Kidney epithelial cell (primary cell): ENCODE measurements around the gene EMC1. TPM values are rescaled to one million over a fixed set of nuclear protein-coding genes. Genes with fewer than 3 reads are reported as not detected.
A peak's percentile ranks its signal among the peaks of the same experiment; 100 is the strongest.

ENCODE experiments used
- DNase-seq: peaks from one replicate; pipeline ENCODE4 v3.0.0-alpha.2; 2010; ENCODE audit warnings: low read depth
- H3K27me3 ChIP-seq: 2 replicates; pipeline ENCODE4 v1.6.0; 2011; ENCODE audit warnings: low read length; ENCODE audit not compliant: control insufficient read depth, insufficient read depth
- H3K36me3 ChIP-seq: 2 replicates; pipeline ENCODE4 v1.5.1; 2011; ENCODE audit warnings: low read length; ENCODE audit not compliant: control insufficient read depth, insufficient read depth
- H3K4me3 ChIP-seq: 2 replicates; pipeline ENCODE4 v1.5.1; 2011; ENCODE audit warnings: low read depth, mild to moderate bottlenecking, control low read depth, low read length
- total RNA-seq: library from RNA; depleted of rRNA; stranded (reverse); fragments of >200 nt; gene quantifications from 2 replicates; pipeline ENCODE4 v1.2.3, GENCODE V29; 2015
- TF ChIP-seq, protein P1 (sequence below): IDR thresholded peaks from 2 replicates; pipeline ENCODE4 v1.5.1; 2011; ENCODE audit warnings: mild to moderate bottlenecking, moderate library complexity, low read length, control low read depth, inconsistent platforms; ENCODE audit not compliant: insufficient read depth, poor library complexity, severe bottlenecking

EMC1 gene
- total RNA-seq, 1 donor from 2014 or later: 79.1 TPM

GRCh38 chr1:19179597-19180264 lies 71.6 kb downstream of the EMC1 start:
- DNase-seq: no peak
- Histone ChIP-seq H3K27me3 (no peaks in the 10 kb centered on the region), H3K36me3 (peaks cover 3% of the 10 kb centered on the region), H3K4me3 (no peak overlapping the region)
- TF ChIP-seq, protein P1, sequence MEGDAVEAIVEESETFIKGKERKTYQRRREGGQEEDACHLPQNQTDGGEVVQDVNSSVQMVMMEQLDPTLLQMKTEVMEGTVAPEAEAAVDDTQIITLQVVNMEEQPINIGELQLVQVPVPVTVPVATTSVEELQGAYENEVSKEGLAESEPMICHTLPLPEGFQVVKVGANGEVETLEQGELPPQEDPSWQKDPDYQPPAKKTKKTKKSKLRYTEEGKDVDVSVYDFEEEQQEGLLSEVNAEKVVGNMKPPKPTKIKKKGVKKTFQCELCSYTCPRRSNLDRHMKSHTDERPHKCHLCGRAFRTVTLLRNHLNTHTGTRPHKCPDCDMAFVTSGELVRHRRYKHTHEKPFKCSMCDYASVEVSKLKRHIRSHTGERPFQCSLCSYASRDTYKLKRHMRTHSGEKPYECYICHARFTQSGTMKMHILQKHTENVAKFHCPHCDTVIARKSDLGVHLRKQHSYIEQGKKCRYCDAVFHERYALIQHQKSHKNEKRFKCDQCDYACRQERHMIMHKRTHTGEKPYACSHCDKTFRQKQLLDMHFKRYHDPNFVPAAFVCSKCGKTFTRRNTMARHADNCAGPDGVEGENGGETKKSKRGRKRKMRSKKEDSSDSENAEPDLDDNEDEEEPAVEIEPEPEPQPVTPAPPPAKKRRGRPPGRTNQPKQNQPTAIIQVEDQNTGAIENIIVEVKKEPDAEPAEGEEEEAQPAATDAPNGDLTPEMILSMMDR: peak; percentile 21

DNA sequence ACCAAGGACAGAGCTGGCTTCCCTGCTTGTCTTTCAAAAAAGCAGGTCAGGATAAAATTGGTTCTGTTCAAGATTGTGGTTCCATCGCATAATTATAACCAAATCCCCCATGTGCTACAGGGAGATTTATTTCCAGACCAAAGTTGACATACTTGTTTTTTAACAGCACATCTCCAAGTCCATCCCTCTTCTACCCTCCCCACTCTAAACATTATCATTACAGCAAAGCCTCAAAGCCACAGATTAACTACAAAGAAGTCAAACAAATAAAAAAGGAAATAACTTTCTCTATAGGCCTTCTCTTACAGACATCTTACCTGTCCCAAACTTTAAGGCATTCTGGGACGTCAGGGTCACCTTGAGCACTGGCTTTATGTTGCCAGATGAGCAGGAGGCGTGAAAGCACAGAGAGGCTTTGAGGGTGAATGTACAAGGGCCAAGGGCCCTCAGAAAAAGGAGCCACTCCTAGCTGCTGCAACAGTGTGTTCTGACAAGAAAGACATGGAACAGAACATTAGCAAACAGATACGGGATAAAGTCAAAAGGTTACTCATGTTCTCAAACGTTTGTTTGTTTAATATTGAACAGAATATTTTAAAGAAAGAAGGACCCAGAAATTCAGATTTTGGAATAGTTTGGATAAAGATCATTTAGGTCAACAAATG lies 72.5 kb downstream of the EMC1 start:
- no peak for DNase-seq
- TF ChIP-seq, protein P1: no peak
- H3K36me3 ChIP-seq: peaks cover 3% of the 10 kb centered on the region
- H3K4me3 ChIP-seq: no peak overlapping the region
- no peaks in the 10 kb centered on the region for H3K27me3 ChIP-seq

- TF ChIP-seq, protein P1: no peak
- Histone ChIP-seq H3K4me3 (no peak overlapping the region), H3K36me3 (peaks cover 1% of the 10 kb centered on the region), H3K27me3 (no peaks in the 10 kb centered on the region)
- DNase-seq: no peak
These were observed 73.5 kb downstream of the EMC1 start for GRCh38 chr1:19177811-19178210.

DNA sequence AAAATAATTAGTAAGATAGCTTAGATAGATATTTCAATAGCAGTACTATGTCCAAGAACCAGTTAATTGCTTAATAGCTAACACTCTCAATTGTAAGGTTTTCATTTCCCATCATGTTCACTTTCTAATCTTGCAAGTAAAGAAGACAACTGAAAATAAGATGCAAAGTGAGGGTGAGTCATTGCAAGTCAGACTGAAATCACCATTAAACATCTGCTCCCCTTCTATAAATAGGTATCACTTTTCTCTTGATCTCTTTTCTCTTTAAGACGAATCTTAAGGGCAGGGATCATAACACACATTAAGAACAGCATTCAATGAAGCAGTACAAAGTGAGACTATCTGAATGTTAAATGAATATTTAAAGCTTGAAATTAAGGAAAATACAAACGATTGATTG lies 81.7 kb downstream of the EMC1 start:
- Histone ChIP-seq H3K36me3 (peaks cover 1% of the 10 kb centered on the region), H3K4me3 (no peak overlapping the region), H3K27me3 (no peaks in the 10 kb centered on the region)
- TF ChIP-seq, protein P1: no peak
- no peak for DNase-seq

GRCh38 chr1:19167140-19167539 lies 84.2 kb downstream of the EMC1 start:
- Histone ChIP-seq H3K27me3 (no peaks in the 10 kb centered on the region), H3K4me3 (no peak overlapping the region), H3K36me3 (peaks cover 1% of the 10 kb centered on the region)
- TF ChIP-seq, protein P1: no peak
- DNase-seq: no peak
